Measurements from ENCODE around the gene DOCK10.
"Not testable (repeated sequence)": the region's sequence is repeated elsewhere in the genome, so short reads cannot be mapped to it uniquely, and the experiment has no call there.

The DOCK10 gene

DNA sequence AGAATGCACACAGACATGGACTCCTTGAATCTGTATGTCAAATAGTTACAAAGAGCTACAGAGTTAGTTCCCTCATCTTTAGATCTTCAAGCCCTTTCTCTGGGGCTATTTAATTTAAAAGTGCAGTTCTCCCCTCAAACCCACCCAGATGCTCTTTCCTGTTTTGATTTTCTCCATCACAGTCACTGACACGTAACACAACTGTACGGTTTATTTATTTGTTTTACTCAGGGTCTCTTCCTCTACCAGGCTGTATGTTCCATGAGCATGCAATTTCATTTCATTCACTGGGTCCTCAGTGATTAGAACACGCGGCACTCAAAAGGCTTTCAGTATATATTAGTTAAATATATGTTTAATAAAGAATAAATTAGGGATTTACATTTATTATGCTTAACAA is 94.7 kb downstream of the DOCK10 start:
- DNase-seq (ENCODE audit: low read depth, low spot score) = no peak

DNA sequence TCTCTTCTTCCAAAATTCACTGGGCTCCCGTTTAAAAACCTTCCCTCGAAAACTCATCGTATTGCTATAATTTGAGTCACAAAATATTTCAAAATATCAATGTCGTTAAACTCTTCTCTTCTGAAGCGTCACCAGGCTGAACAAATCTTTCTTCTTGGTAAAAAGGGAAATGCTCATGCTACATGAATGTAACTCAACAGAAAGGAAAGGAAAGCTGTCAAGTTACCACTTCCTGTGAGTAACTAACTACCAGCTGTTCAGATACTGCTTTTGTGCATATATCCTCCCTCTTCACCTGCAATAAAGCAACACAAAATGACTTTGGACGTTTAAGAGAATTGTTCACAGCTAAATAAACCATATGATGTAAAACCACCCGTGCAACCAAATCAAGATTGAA is 95.4 kb downstream of the DOCK10 start:
- DNase-seq (ENCODE audit: low read depth, low spot score) = no peak

DNA sequence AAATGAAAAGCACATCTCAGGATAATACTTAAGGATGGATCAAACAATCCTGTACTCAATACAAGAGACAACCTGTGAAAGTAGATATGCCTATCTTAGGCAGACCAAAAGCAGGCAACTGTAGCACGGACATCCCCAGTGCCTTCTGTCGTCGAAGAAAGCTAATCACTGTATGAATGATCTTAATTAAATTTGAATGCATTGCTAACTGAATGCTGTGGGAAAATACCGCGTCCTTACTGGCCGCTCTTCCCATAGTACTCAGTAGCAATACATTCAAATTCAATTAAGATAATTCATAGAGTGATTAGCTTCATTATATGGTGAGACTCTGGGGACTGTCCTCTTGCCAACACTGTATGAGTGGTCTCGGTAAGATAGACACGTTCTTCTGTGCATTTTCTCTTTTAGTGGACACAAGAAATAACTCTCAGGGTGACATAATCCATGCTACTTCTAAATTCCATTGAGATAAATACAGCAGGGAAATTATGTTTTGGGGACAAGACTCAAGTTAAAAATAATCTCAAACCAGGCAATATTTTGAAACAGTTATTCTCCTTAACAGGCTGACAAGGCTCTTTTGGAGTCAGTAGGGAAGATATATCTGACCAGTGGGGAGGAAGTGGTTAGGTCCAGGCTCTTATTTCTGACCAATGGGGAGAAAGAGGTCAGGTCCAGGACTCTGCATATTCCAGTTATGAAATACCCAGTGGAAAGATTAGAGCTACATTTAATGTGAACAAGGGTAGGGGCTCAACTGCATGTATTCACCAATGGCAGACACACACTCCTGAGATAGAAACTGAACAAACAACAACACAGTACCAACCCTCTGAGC is 97.3 kb downstream of the DOCK10 start:
- DNase-seq (ENCODE audit: low read depth, low spot score) = no peak

DNA sequence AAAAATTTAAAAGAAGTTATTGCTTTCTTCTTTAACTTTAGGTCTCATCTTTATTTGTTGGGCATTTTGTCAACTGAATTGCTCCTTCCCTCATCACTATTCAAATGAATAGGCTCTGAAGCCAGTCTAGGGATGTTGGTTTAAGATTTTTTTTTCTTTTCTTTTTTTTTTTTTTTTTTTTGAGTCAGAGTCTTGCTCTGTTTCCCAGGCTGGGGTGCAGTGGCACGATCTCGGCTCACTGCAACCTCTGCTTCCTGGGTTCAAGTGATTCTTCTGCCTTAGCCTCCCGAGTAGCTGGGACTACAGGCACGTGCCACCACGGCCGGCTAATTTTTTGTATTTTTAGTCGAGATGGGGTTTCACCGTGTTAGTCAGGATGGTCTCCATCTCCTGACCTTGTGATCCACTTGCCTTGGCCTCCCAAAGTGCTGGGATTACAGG is 98.6 kb downstream of the DOCK10 start:
- not testable (repeated sequence) for DNase-seq (ENCODE audit: low read depth, low spot score)

DNA sequence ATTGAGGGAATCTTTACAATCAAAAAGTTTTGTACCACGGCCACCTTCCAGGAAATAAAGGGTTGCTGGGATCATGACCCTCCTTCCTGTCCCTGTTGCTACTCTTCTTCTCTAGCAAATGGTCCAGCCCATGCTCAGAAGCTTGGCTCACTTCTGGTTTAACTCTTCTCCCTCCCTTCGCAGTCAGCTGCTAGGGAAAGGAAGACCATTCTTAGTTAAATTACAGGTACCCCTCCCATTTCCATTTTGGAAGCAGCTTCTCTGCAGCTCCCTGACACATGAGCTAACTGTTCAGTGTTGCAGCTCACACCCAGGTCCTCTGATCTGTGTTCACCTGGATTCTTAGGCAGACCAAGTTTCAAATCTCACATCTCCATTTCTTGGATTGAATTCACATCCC is 100.3 kb downstream of the DOCK10 start:
- no peak for DNase-seq (ENCODE audit: low read depth, low spot score)

DNA sequence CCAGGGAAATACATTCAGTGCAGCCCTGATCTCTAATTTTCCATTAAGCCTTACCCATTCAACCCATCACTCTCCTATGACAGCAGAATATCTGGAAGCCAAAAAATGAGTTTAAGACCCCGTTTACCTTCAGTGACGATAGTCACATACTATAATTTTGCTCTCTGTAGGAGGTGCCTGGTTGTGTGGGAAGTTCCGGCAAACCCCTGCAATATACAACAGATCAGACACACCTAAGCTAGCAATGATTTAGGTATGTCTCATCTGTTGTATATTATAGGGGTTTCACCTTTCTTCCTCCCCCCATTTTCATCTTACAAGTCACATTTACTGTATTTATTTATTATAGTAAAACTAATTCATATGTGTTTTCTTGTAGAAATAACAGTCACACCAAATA is 101.7 kb downstream of the DOCK10 start:
- no peak for DNase-seq (ENCODE audit: low read depth, low spot score)

DNA sequence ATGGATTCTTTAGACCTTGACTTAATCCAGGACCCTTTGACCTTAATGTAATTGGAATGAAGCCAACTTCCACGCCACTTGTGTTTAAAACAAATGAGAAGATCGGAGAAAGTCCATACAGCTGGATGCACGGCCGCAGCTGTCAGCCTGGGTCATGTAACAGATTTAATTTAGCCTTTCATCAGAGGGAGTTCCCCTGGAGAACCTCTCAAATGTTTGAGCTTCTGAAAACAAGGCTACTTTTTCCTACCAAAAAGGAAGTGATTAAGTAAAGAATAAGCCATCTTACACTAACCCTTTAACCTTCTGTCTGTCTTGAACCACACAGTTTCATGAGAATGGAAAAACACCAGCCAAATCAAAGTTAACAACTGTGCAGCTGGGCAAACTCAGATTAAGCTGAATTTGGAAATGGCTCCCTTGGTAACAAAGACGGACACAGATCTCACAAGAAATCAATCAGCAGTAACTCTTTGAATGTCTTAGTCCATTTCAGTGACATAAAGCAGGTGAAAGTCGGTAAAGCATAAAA is 103.6 kb downstream of the DOCK10 start:
- DNase-seq (ENCODE audit: low read depth, low spot score) = no peak

DNA sequence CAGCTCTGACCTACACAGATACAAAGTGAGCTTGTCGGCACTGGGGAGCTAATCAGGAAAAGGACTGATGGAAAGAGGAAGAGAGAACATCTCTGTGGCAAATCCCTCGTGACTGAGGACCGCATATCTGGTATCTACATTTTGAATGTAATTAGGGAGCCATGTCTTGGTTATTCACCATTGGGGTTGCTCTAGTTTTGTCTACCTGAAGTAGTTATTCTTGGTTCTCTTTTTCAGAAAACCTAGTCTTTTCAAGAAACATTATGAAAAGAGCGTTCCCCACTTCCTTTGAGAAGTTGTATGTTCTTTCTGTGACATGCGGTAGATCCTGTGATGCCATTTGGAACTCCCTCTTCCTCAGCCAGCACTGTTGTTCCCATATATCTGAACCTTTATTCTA is 104.4 kb downstream of the DOCK10 start:
- no peak for DNase-seq (ENCODE audit: low read depth, low spot score)

DNA sequence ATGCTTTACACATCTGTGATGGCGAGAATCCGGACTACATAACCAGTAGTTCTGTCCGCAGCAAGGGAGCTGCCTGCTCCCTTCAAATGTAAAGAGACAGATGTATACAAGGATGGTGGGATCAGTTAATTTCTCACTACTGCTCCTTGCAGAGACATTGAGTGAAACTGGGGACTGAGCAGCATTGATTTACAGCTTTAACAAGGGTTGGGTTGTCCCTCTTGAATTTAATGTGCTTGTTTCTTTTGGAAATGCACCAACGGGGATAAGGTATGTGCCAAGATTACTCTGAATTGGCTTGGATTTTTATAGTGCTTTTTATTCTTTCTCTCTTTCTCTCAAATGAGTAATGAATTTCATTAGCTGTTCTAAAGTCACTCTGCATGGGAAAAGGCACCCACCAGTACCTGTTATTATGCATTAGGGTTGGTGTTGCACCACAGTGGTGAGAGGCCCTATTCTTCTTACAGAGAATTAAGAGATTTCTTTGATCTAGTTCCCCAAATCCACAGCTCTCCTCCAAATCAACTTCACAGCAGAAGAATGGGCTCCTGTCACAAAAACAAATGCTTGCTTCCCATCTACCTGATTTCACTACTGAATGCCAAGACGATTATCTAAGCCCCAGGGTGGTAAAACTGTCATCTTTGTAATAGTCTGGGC is 107.6 kb downstream of the DOCK10 start:
- DNase-seq (ENCODE audit: low read depth, low spot score) = no peak

DNA sequence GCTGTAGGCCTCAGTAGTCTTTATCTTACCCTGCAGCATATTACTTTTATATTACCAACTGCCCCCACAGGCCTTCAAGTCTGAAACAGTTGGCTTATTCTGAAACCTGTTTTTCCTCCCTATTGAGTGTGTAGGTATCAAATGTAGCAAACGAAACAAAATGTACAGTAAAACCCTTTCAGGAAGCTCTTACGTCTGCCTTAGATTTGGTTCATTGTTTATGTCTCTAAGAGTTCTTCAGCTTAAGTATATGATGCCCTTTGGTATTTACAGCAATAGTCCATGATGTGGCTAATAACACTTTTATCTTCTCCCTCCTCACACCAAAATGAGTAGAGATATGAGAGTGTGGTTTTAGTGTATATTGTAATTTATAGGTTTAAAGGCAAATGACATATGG is 108.8 kb downstream of the DOCK10 start:
- DNase-seq (ENCODE audit: low read depth, low spot score) = no peak

DNA sequence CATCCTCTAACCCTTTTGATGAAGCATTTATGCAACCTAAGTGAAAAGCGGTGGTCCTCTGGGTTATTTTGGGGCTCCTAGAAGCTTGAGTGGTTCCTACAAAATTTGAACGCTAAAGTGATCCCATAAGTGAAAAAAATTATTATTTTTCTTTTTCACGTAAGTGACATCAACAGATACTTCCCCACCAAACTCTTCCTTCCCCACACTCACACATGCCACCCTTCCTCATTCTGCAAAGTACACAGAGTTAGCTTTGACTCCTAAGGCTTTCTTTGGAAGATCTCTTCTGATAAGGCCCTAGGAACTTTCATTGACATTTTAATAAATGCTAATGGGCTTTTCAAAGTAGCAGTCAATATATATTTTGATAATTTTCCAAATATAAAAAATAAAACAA is 109.7 kb downstream of the DOCK10 start:
- DNase-seq (ENCODE audit: low read depth, low spot score) = no peak

DNA sequence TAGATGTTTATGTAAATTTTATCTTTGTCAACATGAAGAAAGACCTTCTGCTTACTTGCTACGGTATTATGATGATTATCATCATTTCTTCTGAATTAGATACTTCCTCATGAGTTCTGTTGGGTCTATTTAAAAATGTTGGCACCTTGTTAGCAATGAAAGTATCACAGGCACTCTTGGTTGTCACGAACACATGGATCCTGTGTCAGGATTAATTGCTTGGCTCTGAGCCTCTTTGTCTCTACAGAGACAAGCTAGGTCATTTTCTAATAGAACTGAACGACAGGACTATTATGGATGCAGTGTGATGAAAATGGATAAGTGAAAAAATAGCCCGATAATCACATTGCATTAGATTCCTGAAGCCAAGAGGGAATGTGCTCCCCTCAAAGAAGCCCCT is 110.3 kb downstream of the DOCK10 start:
- no peak for DNase-seq (ENCODE audit: low read depth, low spot score)

DNA sequence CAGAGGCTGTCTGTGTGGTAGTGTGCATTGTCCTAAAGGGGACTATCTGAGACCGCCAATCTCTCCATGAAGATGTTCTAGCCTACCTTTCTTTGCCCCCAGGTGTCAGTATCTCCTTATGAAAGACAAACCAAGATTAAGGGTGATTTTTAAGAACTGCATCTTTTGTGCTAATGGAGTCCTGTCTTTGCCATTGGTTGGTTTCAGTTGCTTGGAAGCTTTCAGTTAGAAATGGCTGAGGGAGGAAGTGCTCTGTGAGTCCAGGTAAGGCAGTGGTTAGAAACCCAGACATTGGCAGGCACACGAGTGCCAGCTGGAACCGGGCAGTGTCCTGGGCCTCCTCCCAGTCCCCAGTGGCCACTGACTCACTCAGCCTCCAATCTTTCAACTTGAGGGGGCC is 111.3 kb downstream of the DOCK10 start:
- no peak for DNase-seq (ENCODE audit: low read depth, low spot score)

DNA sequence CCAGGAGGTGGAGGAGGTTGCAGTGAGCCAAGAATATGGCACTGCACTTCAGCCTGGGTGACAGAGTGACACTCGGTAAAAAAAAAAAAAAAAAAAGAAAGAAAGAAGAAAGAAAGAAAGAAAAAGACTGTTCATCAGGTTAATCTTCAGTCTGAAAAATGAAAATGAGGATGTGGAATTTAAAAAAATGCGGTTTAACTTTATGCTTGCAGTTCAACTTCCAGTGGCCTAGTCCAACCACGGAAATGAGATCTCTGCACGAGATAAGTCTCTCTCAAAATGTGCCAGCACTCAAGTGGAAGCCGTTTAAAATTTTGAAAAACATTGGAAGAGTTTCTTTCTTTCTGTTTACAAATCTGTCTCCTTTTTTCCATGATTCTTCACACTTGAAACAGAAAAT is 112.1 kb downstream of the DOCK10 start:
- DNase-seq (ENCODE audit: low read depth, low spot score) = no peak

DNA sequence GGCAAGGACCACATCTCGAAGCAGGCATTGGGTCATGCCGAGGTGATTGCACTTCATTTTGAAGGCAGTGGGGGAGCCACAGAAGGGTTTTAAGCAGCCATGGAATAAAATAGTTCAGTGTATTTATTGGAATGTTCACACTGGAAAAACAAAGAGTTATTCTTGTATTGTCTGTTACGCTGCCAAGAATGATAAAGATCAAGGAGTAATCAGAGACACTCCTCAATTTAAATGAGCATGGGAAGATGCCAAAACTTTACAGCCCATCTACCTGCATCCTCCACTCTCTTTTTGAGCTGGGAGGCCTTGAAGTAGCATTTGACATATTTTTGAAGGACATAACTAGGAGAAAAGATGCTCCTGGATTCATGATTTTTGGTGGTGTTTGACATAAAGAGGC is 112.8 kb downstream of the DOCK10 start:
- DNase-seq (ENCODE audit: low read depth, low spot score) = no peak

DNA sequence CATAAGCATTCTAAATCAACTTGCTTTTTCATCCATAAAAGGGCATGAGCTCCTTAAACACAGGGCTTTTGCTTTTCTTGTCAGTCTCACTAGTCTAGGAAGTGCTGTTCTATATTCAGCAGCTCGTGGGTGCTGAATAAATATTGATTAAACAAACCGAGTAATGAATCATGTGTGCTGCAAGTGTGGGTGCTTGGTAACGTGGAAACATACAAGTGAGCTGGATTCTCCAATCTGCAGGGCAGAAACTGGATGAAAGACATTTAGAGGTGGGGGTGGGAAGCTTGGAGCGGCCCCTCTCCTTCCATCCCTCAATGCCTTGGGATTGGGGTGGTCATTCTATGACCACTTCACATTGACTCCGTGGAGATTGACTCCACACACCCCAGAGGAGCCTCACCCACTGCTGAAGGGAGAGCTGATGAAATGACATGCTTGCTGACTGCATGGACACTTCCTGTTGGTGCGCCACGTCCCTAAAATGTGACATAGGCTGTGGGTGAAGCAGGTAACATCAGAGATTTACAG is 114.6 kb downstream of the DOCK10 start:
- DNase-seq (ENCODE audit: low read depth, low spot score) = peak; percentile 39

DNA sequence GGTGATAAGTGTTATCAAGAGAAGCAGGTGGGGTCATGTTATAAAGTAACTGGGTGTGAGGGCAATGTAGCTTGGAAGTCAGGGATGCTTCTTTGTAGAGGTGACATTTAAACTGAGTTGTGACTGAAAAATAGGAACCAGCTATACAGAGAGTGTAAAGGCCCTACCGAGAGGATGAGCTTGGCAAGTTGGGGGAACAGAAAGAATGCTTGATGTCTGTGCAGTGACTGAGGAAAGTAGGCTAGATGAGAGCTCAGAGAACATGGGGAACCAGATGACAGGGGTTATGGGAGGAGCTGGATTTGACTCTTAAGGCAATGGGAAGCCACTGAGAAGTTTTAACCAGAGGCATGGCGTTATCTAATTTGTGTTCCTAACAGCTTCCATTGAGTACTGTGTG is 115.3 kb downstream of the DOCK10 start:
- no peak for DNase-seq (ENCODE audit: low read depth, low spot score)

DNA sequence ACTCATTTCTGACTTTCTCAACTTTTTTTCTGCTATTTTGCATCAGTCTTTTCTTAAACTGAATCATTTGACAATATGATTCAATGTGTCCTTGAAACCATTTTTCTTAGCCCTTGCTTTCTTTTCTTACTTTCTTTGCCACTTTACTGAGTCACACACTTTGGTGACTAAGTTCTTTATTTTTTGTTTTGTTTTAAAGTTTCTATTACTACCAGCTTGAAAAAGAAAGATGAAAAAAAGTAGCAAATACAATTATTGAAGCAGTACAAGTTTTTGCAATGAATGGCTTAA is 116.5 kb downstream of the DOCK10 start:
- DNase-seq (ENCODE audit: low read depth, low spot score) = no peak

DNA sequence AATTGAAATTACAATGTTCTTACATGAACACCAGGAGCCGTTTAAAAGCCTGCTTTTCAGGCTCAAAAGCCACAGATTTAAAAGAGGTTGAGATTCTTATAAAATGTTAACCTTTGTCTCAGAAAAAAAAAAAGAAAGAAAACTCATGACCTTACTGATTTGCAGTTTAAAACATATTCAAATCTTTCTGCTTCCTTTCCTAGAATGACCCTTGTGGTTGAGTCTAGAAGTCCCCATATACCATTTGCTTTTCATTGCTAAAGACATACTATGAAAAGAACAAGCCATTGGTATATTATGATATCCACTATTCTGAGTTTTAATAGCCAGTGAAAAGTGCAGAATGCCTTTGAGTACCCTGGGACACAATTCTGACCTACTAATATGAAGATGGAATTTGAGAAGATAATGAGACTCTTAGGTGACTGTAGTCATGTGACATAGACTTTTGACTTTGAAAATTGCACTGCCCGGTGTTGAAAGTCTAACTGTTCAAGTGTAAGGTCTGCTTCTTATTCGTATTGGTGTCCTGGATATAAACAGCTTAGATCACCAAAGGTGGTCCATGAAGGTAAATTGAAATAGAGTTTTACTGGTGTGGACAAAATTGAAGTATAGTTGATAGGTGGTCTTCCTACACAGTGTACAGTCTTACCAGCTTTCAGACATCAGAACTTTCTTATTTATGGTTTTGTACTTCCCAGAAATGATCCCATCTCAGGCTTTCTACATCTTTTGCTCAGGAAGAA is 117.0 kb downstream of the DOCK10 start:
- DNase-seq (ENCODE audit: low read depth, low spot score) = no peak

DNA sequence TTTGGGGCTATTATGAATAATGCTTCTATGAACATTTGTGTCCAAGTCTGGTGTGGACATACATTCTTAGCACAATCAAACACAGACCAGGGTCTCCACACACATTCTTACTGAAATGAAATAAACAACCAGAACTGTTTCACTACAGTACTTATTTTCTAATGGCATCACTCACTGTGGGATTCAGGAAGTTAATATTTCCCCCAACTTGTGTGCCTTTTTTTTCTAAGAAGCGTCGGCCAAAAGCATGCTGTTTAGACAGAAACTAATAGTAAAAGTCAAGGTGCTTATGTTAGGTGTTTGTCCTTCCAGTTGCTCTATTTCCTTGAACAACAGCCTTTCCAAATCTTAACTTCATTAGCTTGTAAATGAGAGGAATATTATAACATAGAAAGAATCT is 117.6 kb downstream of the DOCK10 start:
- DNase-seq (ENCODE audit: low read depth, low spot score) = no peak

DNA sequence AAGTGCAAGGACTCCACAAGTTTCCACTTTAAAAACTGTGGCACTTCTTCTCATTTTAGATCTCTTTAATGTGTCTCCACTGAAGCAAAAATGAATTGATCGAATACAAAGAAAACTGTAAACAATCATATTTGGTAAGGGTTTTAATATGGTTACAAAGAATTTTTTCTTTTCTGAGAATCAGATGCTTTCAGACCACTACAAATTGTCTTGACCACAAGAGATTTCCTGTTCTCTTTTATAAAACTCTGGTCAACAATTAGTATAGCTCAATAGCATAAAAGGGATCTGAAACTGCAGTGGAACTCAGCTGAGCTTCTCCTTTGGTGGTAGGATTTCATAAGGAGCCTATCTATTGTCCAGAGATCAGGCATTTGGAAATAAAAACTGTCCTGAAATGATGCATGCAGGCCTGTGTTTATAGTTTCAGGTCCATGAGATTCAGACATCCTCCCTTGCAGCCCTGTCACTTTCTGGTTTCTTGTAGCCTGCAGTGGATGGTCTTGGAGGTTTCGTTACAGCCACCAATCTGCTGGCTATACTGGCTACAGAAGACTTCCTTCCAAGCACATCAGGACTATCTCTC is 120.0 kb downstream of the DOCK10 start:
- no peak for DNase-seq (ENCODE audit: low read depth, low spot score)
